Stimulated activated CD8-positive, alpha-beta memory T cell treated with anti-CD3 and anti-CD28 coated beads, Interleukin-12 subunit alpha, Interleukin-12 subunit beta, amount 100 ng/mL, for 4 hours (primary cell): ENCODE measurements around the gene DNAJC16.

ENCODE experiments used
- DNase-seq: peaks from one replicate; pipeline ENCODE4 v3.0.0-alpha.2; 2020; ENCODE audit warnings: low read depth

The DNAJC16 gene

GRCh38 chr1:15540186-15540585, 13.5 kb downstream of the DNAJC16 start:
- DNase-seq, result no peak

GRCh38 chr1:15541231-15541792, 14.7 kb downstream of the DNAJC16 start:
- no peak for DNase-seq

- DNase-seq, result no peak
These were observed 16.0 kb downstream of the DNAJC16 start for GRCh38 chr1:15542388-15543250.

- no peak for DNase-seq
These were observed 16.6 kb downstream of the DNAJC16 start for GRCh38 chr1:15543251-15543588.

- no peak for DNase-seq
These were observed 17.2 kb downstream of the DNAJC16 start for GRCh38 chr1:15543589-15544568.

GRCh38 chr1:15546641-15547040, 20.0 kb downstream of the DNAJC16 start:
- no peak for DNase-seq

GRCh38 chr1:15550573-15550972, 23.9 kb downstream of the DNAJC16 start:
- no peak for DNase-seq

- no peak for DNase-seq
These were observed 30.4 kb downstream of the DNAJC16 start for GRCh38 chr1:15557008-15557407.

- DNase-seq, result no peak
These were observed 30.9 kb downstream of the DNAJC16 start for GRCh38 chr1:15557594-15557993.

GRCh38 chr1:15558516-15558915, 31.9 kb downstream of the DNAJC16 start:
- DNase-seq, result no peak

GRCh38 chr1:15559189-15559810, 32.7 kb downstream of the DNAJC16 start:
- DNase-seq, result no peak

GRCh38 chr1:15568387-15569073, 41.9 kb downstream of the DNAJC16 start:
- no peak for DNase-seq

GRCh38 chr1:15570861-15571260, 44.2 kb downstream of the DNAJC16 start:
- DNase-seq, result no peak

GRCh38 chr1:15571266-15571665, 44.6 kb downstream of the DNAJC16 start:
- no peak for DNase-seq

- DNase-seq, result no peak
These were observed 46.8 kb downstream of the DNAJC16 start for GRCh38 chr1:15573477-15573876.

GRCh38 chr1:15574741-15575140, 48.1 kb downstream of the DNAJC16 start:
- no peak for DNase-seq

GRCh38 chr1:15575549-15576150, 49.0 kb downstream of the DNAJC16 start:
- DNase-seq, result no peak

- DNase-seq, result no peak
These were observed 51.0 kb downstream of the DNAJC16 start for GRCh38 chr1:15577691-15578090.

GRCh38 chr1:15578921-15579682, 52.5 kb downstream of the DNAJC16 start:
- DNase-seq, result no peak

- no peak for DNase-seq
These were observed 53.0 kb downstream of the DNAJC16 start for GRCh38 chr1:15579683-15580047.
